Activated CD4-positive, alpha-beta memory T cell treated with anti-CD3 and anti-CD28 coated beads, Interleukin-2, amount 10 ng/mL, durations not matched to agents 7 days and 5 days (primary cell): ENCODE measurements around the gene OPA3. TPM values are rescaled to one million over a fixed set of nuclear protein-coding genes. Genes with fewer than 3 reads are reported as not detected.
"Not testable (repeated sequence)": the region's sequence is repeated elsewhere in the genome, so short reads cannot be mapped to it uniquely, and the experiment has no call there.

ENCODE experiments used
- CTCF ChIA-PET: fragments of 350-600 bp; sonication (Branson Sonifier 250); formaldehyde crosslinking; loops from one replicate; lab custom pipeline; 2021; ENCODE audit warnings: antibody characterized with exemption, inconsistent platforms; lab: Charles Lee
- POLR2A ChIA-PET: fragments of 350-600 bp; sonication (Branson Sonifier 250); formaldehyde crosslinking; loops from one replicate; lab custom pipeline; 2021; ENCODE audit warnings: antibody characterized with exemption; lab: Charles Lee
- DNase-seq: peaks from one replicate; pipeline ENCODE4 v3.0.0-alpha.2; 2020
- H3K27ac Mint-ChIP-seq: one replicate; pipeline ENCODE4 v1.8.0; 2021; ENCODE audit warnings: mild to moderate bottlenecking, mixed read lengths
- H3K27me3 Mint-ChIP-seq: one replicate; pipeline ENCODE4 v1.8.0; 2021; ENCODE audit warnings: mixed read lengths
- H3K36me3 Mint-ChIP-seq: one replicate; pipeline ENCODE4 v1.8.0; 2021; ENCODE audit warnings: low read depth, mixed read lengths
- H3K4me1 Mint-ChIP-seq: one replicate; pipeline ENCODE4 v1.8.0; 2021; ENCODE audit warnings: mixed read lengths
- H3K4me3 Mint-ChIP-seq: one replicate; pipeline ENCODE4 v1.8.0; 2021; ENCODE audit warnings: mild to moderate bottlenecking, mixed read lengths
- H3K9me3 Mint-ChIP-seq: one replicate; pipeline ENCODE4 v1.8.0; 2021; ENCODE audit warnings: mixed read lengths
- total RNA-seq, 2 experiments: library from RNA; stranded (reverse); gene quantifications; one replicate each; pipeline ENCODE4 v1.2.3, GENCODE V29; 2021

The OPA3 gene
- total RNA-seq, 2 experiments from 2014 or later: 12.0 to 12.9 TPM

DNA sequence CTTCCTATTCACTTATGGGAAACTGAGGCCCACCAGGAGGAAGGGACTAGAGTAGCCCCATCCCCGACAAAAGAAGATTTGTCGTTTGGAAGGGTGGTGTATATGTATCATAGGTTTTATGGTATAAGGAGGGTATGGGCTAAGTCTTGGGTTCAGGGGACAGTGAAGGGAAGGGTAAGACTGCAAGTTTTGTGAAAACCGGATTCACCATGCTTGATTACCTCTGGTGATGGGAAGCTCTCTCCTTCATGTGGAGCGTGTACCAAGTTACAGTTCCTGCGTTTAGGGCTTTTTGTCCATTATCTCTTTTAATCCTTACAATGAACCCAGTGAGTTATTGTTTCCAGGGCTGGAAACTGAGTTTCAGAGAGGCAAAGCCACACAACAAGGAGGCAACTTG, 73.5 kb downstream of the OPA3 start:
- POLR2A ChIA-PET: interaction anchor here (1.0 to 4.5 kb wide), 2 partner anchors 72 to 131 kb away, joined by 3 to 24 read pairs; no protein-coding TSS in a partner anchor
- no peak for DNase-seq
- CTCF ChIA-PET: interaction anchor here (1.0 kb wide), 1 partner anchor 26 kb away, joined by 5 read pairs; no protein-coding TSS in a partner anchor
- peaks cover 67% of the 10 kb centered on the region for H3K4me1 Mint-ChIP-seq
- peak overlapping the region; percentile 26 for H3K4me3 Mint-ChIP-seq
- H3K27me3 Mint-ChIP-seq: no peaks in the 10 kb centered on the region
- peaks cover 54% of the 10 kb centered on the region for H3K36me3 Mint-ChIP-seq
- H3K9me3 Mint-ChIP-seq: no peaks in the 10 kb centered on the region
- H3K27ac Mint-ChIP-seq: peak overlapping the region; percentile 74

DNA sequence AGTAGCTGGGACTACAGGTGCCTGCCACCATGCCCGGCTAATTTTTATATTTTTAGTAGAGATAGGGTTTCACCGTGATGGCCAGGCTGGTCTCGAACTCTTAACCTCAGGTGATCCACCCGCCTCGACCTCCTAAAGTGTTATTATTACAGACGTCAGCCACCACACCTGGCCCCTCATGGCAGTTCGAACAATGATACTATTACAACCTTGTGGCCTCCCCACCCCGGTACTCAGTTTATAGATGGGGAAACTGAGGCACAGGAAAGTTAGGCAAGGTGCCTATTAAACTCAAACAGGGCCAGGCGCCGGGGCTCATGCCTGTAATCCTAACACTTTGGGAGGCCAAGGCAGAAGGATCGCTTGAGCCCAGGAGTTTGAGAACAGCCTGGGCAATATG, 74.2 kb downstream of the OPA3 start:
- Mint-ChIP-seq H3K4me1 (peaks cover 67% of the 10 kb centered on the region), H3K27ac (peak overlapping the region; percentile 89), H3K36me3 (peaks cover 51% of the 10 kb centered on the region), H3K4me3 (peak overlapping the region; percentile 87)
- POLR2A ChIA-PET: interaction anchor here (1.0 to 4.5 kb wide), 3 partner anchors 12 to 132 kb away, joined by 3 to 24 read pairs (median 4); partner anchors contain the start of gene PPM1N
- not testable (repeated sequence) for DNase-seq, H3K9me3 Mint-ChIP-seq, H3K27me3 Mint-ChIP-seq
- CTCF ChIA-PET: interaction anchor here (1.0 kb wide), 1 partner anchor 25 kb away, joined by 5 read pairs; no protein-coding TSS in a partner anchor

DNA sequence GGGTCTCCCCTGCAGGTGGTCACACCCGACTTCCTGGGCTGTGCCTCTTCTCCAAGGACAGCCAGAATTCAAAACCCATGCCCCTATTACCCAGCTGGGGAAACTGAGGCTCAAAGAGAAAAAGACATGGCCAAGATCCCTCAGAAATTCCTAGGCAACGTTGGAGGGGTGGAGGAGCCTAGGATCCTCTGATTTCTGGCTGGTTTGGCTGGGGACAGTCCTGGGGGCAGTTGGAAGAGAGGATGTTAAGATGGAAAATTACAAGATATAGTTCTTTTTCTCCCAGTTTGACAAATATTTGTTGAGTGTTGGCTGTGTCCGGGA, 74.9 kb downstream of the OPA3 start:
- H3K9me3 Mint-ChIP-seq: no peaks in the 10 kb centered on the region
- peaks cover 45% of the 10 kb centered on the region for H3K36me3 Mint-ChIP-seq
- peak overlapping the region; percentile 87 for H3K4me3 Mint-ChIP-seq
- CTCF ChIA-PET: interaction anchor here (0.9 kb wide), 1 partner anchor 24 kb away, joined by 3 read pairs; no protein-coding TSS in a partner anchor
- POLR2A ChIA-PET: interaction anchor here (1.3 to 4.5 kb wide), 2 partner anchors 11 to 132 kb away, joined by 4 to 24 read pairs; partner anchors contain the start of gene PPM1N
- DNase-seq: no peak
- H3K27me3 Mint-ChIP-seq: no peaks in the 10 kb centered on the region
- H3K4me1 Mint-ChIP-seq: peaks cover 64% of the 10 kb centered on the region
- H3K27ac Mint-ChIP-seq: peak overlapping the region; percentile 89

DNA sequence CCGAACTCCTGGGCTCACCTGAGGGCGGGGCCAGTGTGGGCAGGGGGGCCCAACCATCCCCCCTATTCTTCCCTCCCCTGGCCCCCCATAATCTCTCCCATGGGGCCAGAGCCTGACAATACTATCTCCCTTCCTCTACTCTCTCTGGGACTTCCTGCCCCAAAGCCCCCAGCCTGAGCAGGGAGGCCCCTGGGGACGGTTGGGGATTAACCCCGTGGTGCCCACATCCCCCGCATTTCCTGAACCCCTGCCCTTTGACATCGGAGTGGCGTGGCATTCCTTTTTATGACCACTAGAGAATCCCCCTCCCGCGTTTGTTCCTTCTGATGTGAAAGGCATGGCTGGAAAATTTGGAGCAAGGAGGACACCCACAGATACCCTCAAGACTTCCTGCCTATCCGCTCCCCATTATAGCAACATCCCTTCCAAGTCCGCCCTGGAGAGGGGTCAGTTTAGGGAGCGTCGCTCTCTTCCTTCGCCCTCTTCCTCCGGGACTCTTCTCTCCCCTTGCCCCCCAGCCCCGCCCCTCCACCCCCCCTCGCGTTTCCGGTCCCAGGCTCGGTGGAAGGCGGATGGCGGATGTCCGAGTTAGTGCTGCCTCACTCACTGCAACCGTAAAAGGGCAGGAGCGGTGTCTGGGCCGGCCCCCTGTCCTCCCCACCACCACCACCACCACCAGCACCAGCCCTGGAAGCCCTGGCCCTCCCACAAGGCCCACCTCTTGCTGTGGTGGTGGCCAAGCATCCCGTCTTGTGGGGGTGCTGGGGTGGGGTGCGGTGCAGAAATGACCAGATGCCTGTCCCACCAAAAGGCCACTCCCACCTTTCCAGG, 75.5 kb downstream of the OPA3 start:
- Mint-ChIP-seq H3K27ac (peak overlapping the region; percentile 89), H3K36me3 (peaks cover 43% of the 10 kb centered on the region), H3K4me3 (peak overlapping the region; percentile 87), H3K27me3 (no peaks in the 10 kb centered on the region), H3K4me1 (peaks cover 59% of the 10 kb centered on the region), H3K9me3 (no peaks in the 10 kb centered on the region)
- DNase-seq: peak; percentile 71
- ChIA-PET CTCF (interaction anchor here (0.9 kb wide), 1 partner anchor 23 kb away, joined by 3 read pairs; no protein-coding TSS in a partner anchor), POLR2A (interaction anchor here (1.3 to 4.5 kb wide), 5 partner anchors 10 to 133 kb away, joined by 4 to 24 read pairs (median 6); partner anchors contain the start of gene PPM1N)

DNA sequence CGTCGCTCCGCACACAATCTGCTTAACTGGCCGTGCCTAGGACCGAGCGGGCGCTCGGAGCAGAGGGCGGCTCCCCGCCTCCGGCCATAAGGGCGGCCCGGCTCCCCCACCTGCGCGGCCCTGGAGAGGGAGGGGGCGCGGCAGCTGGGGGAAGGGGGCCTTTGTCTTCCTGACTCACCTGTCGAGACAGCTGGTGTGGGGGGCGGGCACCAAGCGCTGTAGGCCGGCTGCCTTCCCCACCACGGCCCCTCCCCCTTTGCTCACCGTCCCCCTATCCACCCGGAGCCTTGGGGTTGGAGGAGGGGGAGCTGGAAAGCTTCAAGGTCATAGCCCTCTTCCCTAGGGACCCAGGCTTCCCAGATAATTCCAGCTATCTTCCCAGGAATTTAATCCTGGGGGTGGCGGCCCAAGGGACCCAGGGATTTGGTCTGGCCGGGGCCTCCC, 76.2 kb downstream of the OPA3 start:
- DNase-seq: peak; percentile 54
- no peaks in the 10 kb centered on the region for H3K9me3 Mint-ChIP-seq
- no peaks in the 10 kb centered on the region for H3K27me3 Mint-ChIP-seq
- ChIA-PET CTCF (interaction anchor here (0.9 to 1.4 kb wide), 2 partner anchors 133 to 209 kb away, joined by 3 to 4 read pairs; no protein-coding TSS in a partner anchor), POLR2A (interaction anchor here (0.8 to 4.5 kb wide), 6 partner anchors 9 to 134 kb away, joined by 3 to 24 read pairs (median 6); partner anchors contain the start of gene PPM1N)
- peaks cover 56% of the 10 kb centered on the region for H3K4me1 Mint-ChIP-seq
- peak overlapping the region; percentile 89 for H3K27ac Mint-ChIP-seq
- peaks cover 42% of the 10 kb centered on the region for H3K36me3 Mint-ChIP-seq
- H3K4me3 Mint-ChIP-seq: peak overlapping the region; percentile 87

DNA sequence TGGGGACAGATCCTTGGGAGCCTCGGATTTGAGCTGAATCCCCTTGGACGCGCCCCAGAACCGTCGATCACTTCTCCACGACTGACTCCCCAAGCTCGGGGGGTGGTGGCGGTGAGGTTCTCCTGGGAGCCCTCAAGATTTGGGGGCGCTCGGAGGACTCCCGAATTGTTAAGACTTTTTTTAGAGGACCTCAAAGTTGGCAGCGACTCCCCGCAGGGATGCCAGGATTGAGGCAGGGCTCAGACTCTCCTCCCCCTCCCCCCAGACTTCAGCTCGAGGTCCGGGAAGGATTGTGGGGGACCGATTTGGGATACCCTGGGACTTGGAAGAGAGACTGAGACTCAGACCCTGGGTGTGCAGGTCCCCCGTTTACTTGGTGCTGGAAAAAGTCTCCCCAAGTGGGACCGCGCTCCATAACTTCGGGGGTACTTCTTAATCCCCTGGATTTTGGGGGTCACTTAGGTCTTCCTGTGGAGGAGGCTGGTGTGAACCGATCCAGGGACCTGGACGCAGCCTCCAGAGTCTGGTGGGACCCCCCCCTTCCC, 76.7 kb downstream of the OPA3 start:
- Mint-ChIP-seq H3K36me3 (peaks cover 37% of the 10 kb centered on the region), H3K27ac (peak overlapping the region; percentile 89), H3K27me3 (no peaks in the 10 kb centered on the region), H3K4me3 (peak overlapping the region; percentile 87), H3K4me1 (peaks cover 52% of the 10 kb centered on the region), H3K9me3 (no peaks in the 10 kb centered on the region)
- ChIA-PET CTCF (interaction anchor here (0.9 to 1.4 kb wide), 2 partner anchors 133 to 209 kb away, joined by 3 to 4 read pairs; no protein-coding TSS in a partner anchor), POLR2A (interaction anchor here (0.8 to 4.5 kb wide), 6 partner anchors 9 to 134 kb away, joined by 3 to 24 read pairs (median 6); partner anchors contain the start of gene PPM1N)
- no peak for DNase-seq

DNA sequence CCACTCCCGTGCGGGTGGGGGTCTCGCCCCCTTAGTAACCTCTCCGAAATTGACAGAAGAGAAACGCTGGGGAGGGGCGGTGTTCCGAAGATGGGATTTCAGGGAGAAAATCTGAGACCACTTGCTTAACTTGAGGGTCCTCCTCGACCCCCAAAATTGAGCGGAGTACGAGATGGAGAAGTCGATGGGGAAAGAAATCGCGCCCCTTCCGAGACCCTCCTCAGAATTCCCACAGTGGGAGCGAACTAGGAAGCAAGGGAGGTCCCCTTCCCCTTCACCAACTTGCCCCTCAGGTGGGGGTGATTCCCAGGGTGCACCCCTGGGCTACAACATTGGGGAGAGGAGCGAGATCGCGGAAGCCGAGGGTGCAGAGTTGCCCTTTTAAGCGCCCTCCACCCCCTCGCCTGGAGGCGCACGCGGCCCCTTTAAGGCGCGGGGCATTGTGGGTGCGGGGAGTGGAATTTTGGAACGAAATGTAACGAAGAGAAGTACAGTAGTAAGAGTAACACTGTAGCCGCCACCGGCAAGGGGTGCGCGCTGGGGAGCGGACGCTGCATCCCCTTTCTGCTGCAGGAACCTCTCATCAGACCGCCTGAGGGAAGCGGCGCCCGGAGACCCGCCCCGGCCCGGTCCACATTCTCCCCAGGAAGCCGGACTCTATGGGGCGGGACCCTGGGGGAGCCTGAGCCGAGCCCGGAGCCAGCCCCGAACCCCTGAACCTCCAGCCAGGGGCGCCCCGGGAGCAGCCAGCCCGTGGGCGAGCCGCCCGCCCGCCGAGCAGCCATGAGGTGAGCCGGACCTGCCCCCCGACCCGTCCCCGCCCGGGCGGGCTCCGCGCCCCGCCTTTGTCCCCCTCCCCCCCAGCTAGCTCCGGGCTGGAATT, 77.4 kb downstream of the OPA3 start, which contains the start of gene VASP:
Gene VASP, plus strand, starts transcription at position 491 of the 883 bp plus-strand sequence. Its CDS starts 293 bp downstream, at position 784.
- DNase-seq: peak; percentile 96
- peak within 1 kb of the TSS; percentile 87 for H3K4me3 Mint-ChIP-seq
- POLR2A ChIA-PET: interaction anchor here (0.8 to 4.5 kb wide), 6 partner anchors 8 to 135 kb away, joined by 3 to 24 read pairs (median 6); partner anchors contain the start of gene PPM1N
- H3K36me3 Mint-ChIP-seq: peaks cover 35% of the 10 kb centered on the region
- no peaks in the 10 kb centered on the region for H3K27me3 Mint-ChIP-seq
- H3K9me3 Mint-ChIP-seq: no peaks in the 10 kb centered on the region
- H3K4me1 Mint-ChIP-seq: peaks cover 51% of the 10 kb centered on the region
- H3K27ac Mint-ChIP-seq: peak within 1 kb of the TSS; percentile 96
- CTCF ChIA-PET: interaction anchor here (0.9 to 1.8 kb wide), 3 partner anchors 12 to 210 kb away, joined by 3 to 5 read pairs (median 4); no protein-coding TSS in a partner anchor

DNA sequence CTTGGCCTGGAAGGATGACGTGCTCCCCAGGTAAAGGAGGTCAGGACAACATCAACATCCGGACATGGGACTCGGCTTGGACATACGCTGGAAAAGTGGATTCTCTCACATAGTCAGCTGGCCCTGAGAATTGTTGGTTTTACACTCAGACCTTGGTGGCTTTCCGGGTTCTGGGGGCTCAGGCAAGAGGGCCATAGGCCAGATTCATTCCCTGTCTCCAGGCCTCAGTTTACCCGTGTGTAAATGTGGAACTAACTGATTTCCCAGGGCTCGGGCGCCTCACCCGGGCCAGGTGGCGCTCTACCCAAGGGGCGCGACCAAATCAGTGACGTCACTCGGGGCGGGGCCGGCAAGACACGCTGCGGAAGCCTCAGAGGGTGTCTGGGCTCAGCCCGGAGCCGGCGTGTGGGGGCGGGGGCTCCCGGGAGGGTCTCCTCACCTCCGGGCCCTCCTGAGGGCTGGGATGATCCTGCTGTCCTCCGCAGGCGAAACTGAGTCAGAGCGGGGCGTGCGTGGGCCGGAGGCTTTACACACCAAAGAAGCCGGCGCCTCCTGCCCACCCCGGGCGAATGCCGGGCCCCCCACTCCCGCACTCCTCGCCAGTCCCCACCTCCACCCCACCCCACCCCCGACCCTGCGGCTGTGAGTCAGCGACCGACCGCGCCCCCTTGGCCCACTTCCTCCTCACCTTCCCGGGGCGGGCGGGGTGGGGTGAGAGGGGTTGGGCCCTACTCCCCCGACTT, 78.2 kb downstream of the OPA3 start:
- POLR2A ChIA-PET: interaction anchor here (0.7 to 1.8 kb wide), 2 partner anchors 9 to 135 kb away, joined by 3 to 7 read pairs; partner anchors contain the start of gene PPM1N
- CTCF ChIA-PET: interaction anchor here (0.8 to 2.6 kb wide), 8 partner anchors 9 to 136 kb away, joined by 5 to 13 read pairs (median 6); partner anchors contain the start of gene RTN2
- peak overlapping the region; percentile 83 for H3K4me3 Mint-ChIP-seq
- H3K9me3 Mint-ChIP-seq: no peaks in the 10 kb centered on the region
- no peaks in the 10 kb centered on the region for H3K27me3 Mint-ChIP-seq
- peaks cover 27% of the 10 kb centered on the region for H3K36me3 Mint-ChIP-seq
- H3K4me1 Mint-ChIP-seq: peaks cover 47% of the 10 kb centered on the region
- peak; percentile 97 for DNase-seq
- peak overlapping the region; percentile 96 for H3K27ac Mint-ChIP-seq

DNA sequence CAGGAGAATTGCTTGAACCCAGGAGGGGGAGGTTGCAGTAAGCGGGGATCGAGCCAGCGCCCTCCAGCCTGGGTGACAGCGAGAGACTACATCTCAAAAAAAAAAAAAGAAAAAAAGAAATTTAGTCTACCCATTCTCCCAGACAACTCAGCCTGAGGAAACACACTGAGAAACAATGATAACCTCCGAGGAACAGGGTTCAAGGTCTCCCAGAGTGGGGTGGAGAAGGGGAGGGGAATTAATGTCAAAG, 78.7 kb downstream of the OPA3 start:
- Mint-ChIP-seq H3K4me1 (peaks cover 46% of the 10 kb centered on the region), H3K9me3 (no peaks in the 10 kb centered on the region), H3K27me3 (no peaks in the 10 kb centered on the region), H3K27ac (peak overlapping the region; percentile 76), H3K36me3 (peaks cover 26% of the 10 kb centered on the region), H3K4me3 (peak overlapping the region; percentile 83)
- CTCF ChIA-PET: interaction anchor here (0.8 to 2.6 kb wide), 8 partner anchors 8 to 136 kb away, joined by 5 to 13 read pairs (median 6); partner anchors contain the start of gene RTN2
- no peak for DNase-seq
- POLR2A ChIA-PET: interaction anchor here (0.7 to 1.8 kb wide), 3 partner anchors 8 to 136 kb away, joined by 3 to 7 read pairs (median 4); partner anchors contain the start of gene PPM1N

DNA sequence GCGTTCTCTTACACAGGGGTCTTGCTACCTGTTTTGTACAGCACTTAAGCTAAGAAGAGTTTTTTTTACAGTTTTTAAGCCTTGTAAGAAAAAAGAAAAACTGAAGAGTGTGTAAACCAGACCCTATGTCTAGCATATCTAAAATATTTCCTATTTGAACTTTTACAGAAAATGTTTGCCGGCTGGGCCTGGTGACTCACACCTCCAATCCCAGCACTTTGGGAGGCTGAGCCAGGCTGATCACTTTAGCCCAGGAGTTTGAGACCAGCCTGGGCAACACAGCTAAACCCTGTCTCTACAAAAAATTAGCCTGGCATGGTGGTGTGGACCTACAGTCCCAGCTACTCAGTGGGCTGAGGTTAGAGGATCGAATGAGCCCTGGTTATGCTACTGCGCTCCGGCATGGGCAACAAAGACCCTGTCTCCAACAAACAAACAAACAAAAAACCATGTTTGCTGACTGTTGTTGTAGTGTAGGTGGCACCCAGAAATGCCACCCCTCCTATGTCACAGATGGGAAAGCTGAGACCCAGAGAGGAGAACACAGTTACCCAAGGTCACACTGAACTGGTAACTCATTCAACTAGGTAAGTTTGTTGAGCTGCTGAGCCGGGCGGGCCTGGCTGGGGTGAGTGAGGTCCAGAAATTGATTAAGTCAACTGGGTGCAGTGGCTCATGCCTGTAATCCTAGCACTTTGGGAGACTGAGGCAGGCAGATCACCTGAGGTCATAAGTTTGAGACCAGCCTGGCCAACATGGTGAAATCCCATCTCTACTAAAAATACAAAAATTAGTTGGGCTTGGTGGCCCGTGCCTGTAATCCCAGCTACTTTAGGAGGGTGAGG, 79.2 kb downstream of the OPA3 start:
- peaks cover 45% of the 10 kb centered on the region for H3K4me1 Mint-ChIP-seq
- POLR2A ChIA-PET: interaction anchor here (0.7 to 1.8 kb wide), 6 partner anchors 8 to 187 kb away, joined by 3 to 7 read pairs (median 3); partner anchors contain the start of genes PPM1N and QPCTL
- CTCF ChIA-PET: interaction anchor here (0.8 to 2.6 kb wide), 9 partner anchors 8 to 137 kb away, joined by 3 to 13 read pairs (median 6); partner anchors contain the start of gene RTN2
- no peak for DNase-seq
- no peaks in the 10 kb centered on the region for H3K9me3 Mint-ChIP-seq
- H3K27ac Mint-ChIP-seq: peak overlapping the region; percentile 76
- peaks cover 22% of the 10 kb centered on the region for H3K36me3 Mint-ChIP-seq
- peak overlapping the region; percentile 83 for H3K4me3 Mint-ChIP-seq
- no peaks in the 10 kb centered on the region for H3K27me3 Mint-ChIP-seq
